H1 (cell line): ENCODE data around the gene HS6ST3. TPM values are rescaled to one million over a fixed set of nuclear protein-coding genes. Genes with fewer than 3 reads are reported as not detected.

ENCODE experiments used
- CTCF ChIA-PET: fragments of 300-600 bp; sonication (Branson Sonifier 250); formaldehyde crosslinking; loops from one replicate; lab custom pipeline; 2021; ENCODE audit not compliant: partially characterized antibody; lab: Charles Lee
- POLR2A ChIA-PET: fragments of 300-600 bp; sonication (Branson Sonifier 250); formaldehyde crosslinking; loops from one replicate; lab custom pipeline; 2021; ENCODE audit warnings: inconsistent platforms; ENCODE audit not compliant: partially characterized antibody; lab: Charles Lee
- DNase-seq, 2 experiments: peaks; one replicate each; pipeline versions ENCODE4 v3.0.0 to v3.0.0-alpha.2; 2010 to 2022; ENCODE audit warnings: low spot score in 2 of 2, low read depth in 1 of 2, mixed read lengths in 1 of 2
- FAIRE-seq: peaks from 2 replicates; lab custom pipeline; 2011; peaks lifted over from hg19 to GRCh38; lab: Jason Lieb, UNC
- H2AFZ ChIP-seq: 2 replicates; pipeline ENCODE4 v1.8.1; 2012; ENCODE audit warnings: low read length, inconsistent platforms
- H2AK5ac ChIP-seq: 2 replicates; pipeline ENCODE4 v1.6.1; 2013; ENCODE audit warnings: low read depth, low read length
- H2BK120ac ChIP-seq: replicated peaks from 2 replicates; pipeline ENCODE3; 2013; ENCODE audit warnings: low read depth, low read length, inconsistent platforms
- H2BK12ac ChIP-seq: 2 replicates; pipeline ENCODE4 v1.6.1; 2013; ENCODE audit warnings: low read depth, low read length
- H2BK15ac ChIP-seq: 2 replicates; pipeline ENCODE4 v1.6.1; 2013; ENCODE audit warnings: low read length
- H2BK20ac ChIP-seq: 2 replicates; pipeline ENCODE4 v1.6.1; 2013; ENCODE audit warnings: low read length
- H2BK5ac ChIP-seq: 2 replicates; pipeline ENCODE4 v1.6.1; 2013; ENCODE audit warnings: low read depth, low read length
- H3K14ac ChIP-seq: 2 replicates; pipeline ENCODE4 v1.6.1; 2013; ENCODE audit warnings: inconsistent platforms; ENCODE audit not compliant: insufficient read length
- H3K18ac ChIP-seq: 2 replicates; pipeline ENCODE4 v1.6.1; 2013; ENCODE audit warnings: low read length; ENCODE audit errors: extremely low read depth
- H3K23ac ChIP-seq: 2 replicates; pipeline ENCODE4 v1.6.1; 2013; ENCODE audit warnings: inconsistent platforms; ENCODE audit not compliant: insufficient read length
- H3K23me2 ChIP-seq: 2 replicates; pipeline ENCODE4 v1.6.1; 2013; ENCODE audit warnings: low read depth, low read length
- H3K27ac ChIP-seq: 2 replicates; pipeline ENCODE4 v1.6.1; 2011; ENCODE audit warnings: low read depth, low read length, inconsistent platforms
- H3K27me3 ChIP-seq, 4 experiments: replicated peaks in 1 of 4; 1 replicate in 1 of 4; 2 replicates in 3 of 4; pipeline versions ENCODE4 v1.6.1 to v1.8.1; 2011 to 2013; ENCODE audit warnings: low read length in 3 of 4, mild to moderate bottlenecking in 3 of 4, inconsistent platforms in 2 of 4, mixed read lengths in 2 of 4, moderate library complexity in 1 of 4; ENCODE audit not compliant: control insufficient read depth in 3 of 4, insufficient read depth in 3 of 4; ENCODE audit errors: extremely low read depth in 1 of 4
- H3K36me3 ChIP-seq, 4 experiments: 2 replicates each; pipeline versions ENCODE4 v1.6.1 to v1.8.1; 2011 to 2013; ENCODE audit warnings: mild to moderate bottlenecking in 4 of 4, low read length in 3 of 4, moderate library complexity in 2 of 4, control low read depth in 1 of 4, inconsistent platforms in 1 of 4; ENCODE audit not compliant: insufficient read depth in 4 of 4, control insufficient read depth in 2 of 4
- H3K4ac ChIP-seq: replicated peaks from 2 replicates; pipeline ENCODE3; 2013; ENCODE audit warnings: low read length, low read depth, mixed read lengths, inconsistent platforms; ENCODE audit not compliant: insufficient read length
- H3K4me1 ChIP-seq, 4 experiments: replicated peaks in 1 of 4; 1 replicate in 1 of 4; 2 replicates in 3 of 4; pipeline versions ENCODE4 v1.6.1 to v1.8.1; 2011 to 2013; ENCODE audit warnings: low read length in 3 of 4, inconsistent platforms in 2 of 4, mixed read lengths in 1 of 4; ENCODE audit not compliant: insufficient read depth in 4 of 4, control insufficient read depth in 3 of 4
- H3K4me2 ChIP-seq, 2 experiments: 2 replicates each; pipeline versions ENCODE4 v1.6.1 to v1.8.1; 2011 to 2013; ENCODE audit warnings: low read depth in 2 of 2, low read length in 2 of 2, control low read depth in 1 of 2, inconsistent platforms in 1 of 2, mild to moderate bottlenecking in 1 of 2; ENCODE audit not compliant: insufficient read depth in 1 of 2
- H3K4me3 ChIP-seq, 4 experiments: fragments of 200-600, 300-600 bp in 1 of 4; sonication (generic), shearing (Covaris generic), sonication (Bioruptor Twin) in 1 of 4; 2 replicates each; pipeline versions ENCODE4 v1.5.1 to v1.8.1; 2011 to 2016; ENCODE audit warnings: low read length in 4 of 4, low read depth in 3 of 4, control low read depth in 2 of 4, inconsistent platforms in 2 of 4, mild to moderate bottlenecking in 2 of 4, mixed read lengths in 1 of 4, moderate library complexity in 1 of 4; ENCODE audit not compliant: insufficient read depth in 2 of 4; ENCODE audit errors: extremely low read depth in 1 of 4
- H3K56ac ChIP-seq: replicated peaks from 2 replicates; pipeline ENCODE3; 2013; ENCODE audit warnings: low read depth, mild to moderate bottlenecking, mixed read lengths, low read length, inconsistent platforms; ENCODE audit not compliant: insufficient read length
- H3K79me1 ChIP-seq: 2 replicates; pipeline ENCODE4 v1.6.1; 2013; ENCODE audit warnings: low read depth, low read length, control low read depth
- H3K79me2 ChIP-seq, 2 experiments: 2 replicates each; pipeline versions ENCODE4 v1.6.1 to v1.8.1; 2012 to 2013; ENCODE audit warnings: low read length in 2 of 2, mild to moderate bottlenecking in 2 of 2, inconsistent platforms in 1 of 2; ENCODE audit not compliant: insufficient read depth in 2 of 2, control insufficient read depth in 1 of 2
- H3K9ac ChIP-seq, 4 experiments: replicated peaks in 1 of 4; 1 replicate in 1 of 4; 2 replicates in 3 of 4; pipeline versions ENCODE4 v1.6.1 to v1.8.1; 2011 to 2013; ENCODE audit warnings: low read depth in 3 of 4, low read length in 3 of 4, control low read depth in 2 of 4, mild to moderate bottlenecking in 2 of 4, moderate library complexity in 2 of 4, inconsistent platforms in 1 of 4; ENCODE audit errors: extremely low read depth in 1 of 4
- H3K9me3 ChIP-seq, 2 experiments: 2 replicates each; pipeline versions ENCODE4 v1.6.1 to v1.8.1; 2012 to 2013; ENCODE audit warnings: mild to moderate bottlenecking in 2 of 2, moderate library complexity in 2 of 2, control low read depth in 1 of 2, inconsistent platforms in 1 of 2, low read depth in 1 of 2, low read length in 1 of 2, mixed read lengths in 1 of 2; ENCODE audit not compliant: insufficient read depth in 2 of 2
- H4K20me1 ChIP-seq, 2 experiments: replicated peaks in 1 of 2; 2 replicates each; pipeline versions ENCODE3 to v1.8.1; 2011 to 2013; ENCODE audit warnings: inconsistent platforms in 2 of 2, low read length in 2 of 2, mild to moderate bottlenecking in 1 of 2; ENCODE audit not compliant: insufficient read depth in 2 of 2, control insufficient read depth in 1 of 2
- H4K5ac ChIP-seq: 2 replicates; pipeline ENCODE4 v1.6.1; 2013; ENCODE audit warnings: low read length, low read depth, mixed read lengths, inconsistent platforms; ENCODE audit not compliant: insufficient read length
- H4K8ac ChIP-seq: 2 replicates; pipeline ENCODE4 v1.8.0; 2013; ENCODE audit warnings: mild to moderate bottlenecking, moderate library complexity, low read length, inconsistent platforms; ENCODE audit not compliant: insufficient read depth; ENCODE audit errors: extremely low read depth
- H4K91ac ChIP-seq: replicated peaks from 2 replicates; pipeline ENCODE3; 2013; ENCODE audit warnings: low read length, mixed read lengths, inconsistent platforms; ENCODE audit not compliant: insufficient read length
- CBX5 ChIP-seq: fragments of 300-800, 300-1000 bp; sonication (generic); IDR thresholded peaks from 2 replicates; pipeline ENCODE4 v1.7.1; 2016; ENCODE audit warnings: antibody characterized with exemption, low read length, low read depth
- CHD2 ChIP-seq: IDR thresholded peaks from 2 replicates; pipeline ENCODE4 v1.6.1; 2012; ENCODE audit warnings: low read length, improper control_type of control experiment
- CREB1 ChIP-seq: IDR thresholded peaks from 2 replicates; pipeline ENCODE4 v1.6.1; 2012; ENCODE audit warnings: inconsistent platforms
- EZH2 ChIP-seq: fragments of 200-600 bp; sonication (generic); IDR thresholded peaks from 2 replicates; pipeline ENCODE4 v1.7.1; 2012; ENCODE audit warnings: low read depth, mild to moderate bottlenecking, moderate library complexity, low read length, inconsistent platforms; ENCODE audit not compliant: severe bottlenecking
- HDAC6 ChIP-seq: IDR thresholded peaks from one replicate; pipeline ENCODE4 v1.7.1; 2012; ENCODE audit warnings: low read depth, mild to moderate bottlenecking, inconsistent platforms, low read length, moderate library complexity
- JUN ChIP-seq: IDR thresholded peaks from 2 replicates; pipeline ENCODE4 v1.6.1; 2011; ENCODE audit warnings: low read depth, mild to moderate bottlenecking, improper control_type of control experiment, low read length
- KDM4A ChIP-seq: IDR thresholded peaks from one replicate; pipeline ENCODE4 v1.7.1; 2012; ENCODE audit warnings: low read depth, mild to moderate bottlenecking, moderate library complexity, low read length, inconsistent platforms; ENCODE audit not compliant: severe bottlenecking
- NRF1 ChIP-seq: IDR thresholded peaks from 2 replicates; pipeline ENCODE4 v1.6.1; 2011; ENCODE audit warnings: mild to moderate bottlenecking, low read depth, low read length, improper control_type of control experiment
- PHF8 ChIP-seq: fragments of 200-600 bp; sonication (generic); conservative IDR thresholded peaks from 2 replicates; pipeline ENCODE4 v1.7.1; 2012; ENCODE audit warnings: low read depth, mild to moderate bottlenecking, inconsistent platforms, low read length, moderate library complexity
- POLR2AphosphoS5 ChIP-seq: IDR thresholded peaks from 2 replicates; pipeline ENCODE4 v1.6.1; 2011; ENCODE audit warnings: low read depth, low read length
- RBBP5 ChIP-seq: IDR thresholded peaks from 2 replicates; pipeline ENCODE4 v1.7.1; 2012; ENCODE audit warnings: low read depth, mild to moderate bottlenecking, inconsistent platforms, low read length, moderate library complexity, borderline replicate concordance
- SIRT6 ChIP-seq: IDR thresholded peaks from one replicate; pipeline ENCODE4 v1.7.1; 2012; ENCODE audit warnings: low read length, inconsistent platforms
- SP1 ChIP-seq: IDR thresholded peaks from 2 replicates; pipeline ENCODE4 v1.6.1; 2011; ENCODE audit warnings: low read depth, low read length
- SP4 ChIP-seq: IDR thresholded peaks from 2 replicates; pipeline ENCODE4 v1.6.1; 2012; ENCODE audit warnings: low read length, inconsistent platforms
- TAF7 ChIP-seq: optimal IDR thresholded peaks from 2 replicates; pipeline ENCODE3; 2011; ENCODE audit warnings: low read depth, mild to moderate bottlenecking, inconsistent platforms, low read length, moderate library complexity, borderline replicate concordance
- TBP ChIP-seq: IDR thresholded peaks from 2 replicates; pipeline ENCODE4 v1.6.1; 2011; ENCODE audit warnings: low read depth, low read length, improper control_type of control experiment
- TEAD4 ChIP-seq: IDR thresholded peaks from 2 replicates; pipeline ENCODE4 v1.6.1; 2012; ENCODE audit warnings: low read depth, low read length, inconsistent platforms, mixed read lengths
- WGBS, 2 experiments: shearing (Covaris generic) in 1 of 2; methylation state at CpG; one replicate each; pipeline versions ENCODE4 v1.1.6 to v1.1.7; 2013 to 2015; ENCODE audit warnings: low lambda C conversion rate in 2 of 2, mixed read lengths in 2 of 2, inconsistent platforms in 1 of 2, low coverage in 1 of 2, missing lambda C conversion rate in 1 of 2; ENCODE audit not compliant: insufficient replicate concordance in 2 of 2, insufficient coverage in 1 of 2, insufficient read length in 1 of 2; ENCODE audit errors: extremely low coverage in 1 of 2, missing lambda C conversion rate in 1 of 2; 5-methylcytosine and 5-hydroxymethylcytosine counted together
- polyA plus RNA-seq, 7 experiments: library from polyadenylated mRNA; depleted of rRNA in 3 of 7; stranded (reverse) in 5 of 7; unstranded in 2 of 7; fragments of >200 nt in 5 of 7; fragments of 200-250 nt in 2 of 7; gene quantifications; 1 replicate in 5 of 7; 2 replicates in 1 of 7; 4 replicates in 1 of 7; pipeline versions ENCODE4 v1.2.1 to v1.2.3, GENCODE V29; 2011 to 2013; ENCODE audit warnings: missing spikeins in 2 of 7, mixed read lengths in 2 of 7
- total RNA-seq: library from RNA; stranded (reverse); fragmentation: NEBNext Ultra II Directional; extraction: Animal tissue kit (Norgen Biotek cat#: 25700); gene quantifications from 2 replicates; pipeline ENCODE4 v1.2.1, GENCODE V29; 2021

The HS6ST3 gene
- total and polyA plus RNA-seq, 2 of the 8 experiments (the other 6 are each of a cell fraction or from before 2014, with no cell fraction given): 0.45 to 1.2 TPM

DNA sequence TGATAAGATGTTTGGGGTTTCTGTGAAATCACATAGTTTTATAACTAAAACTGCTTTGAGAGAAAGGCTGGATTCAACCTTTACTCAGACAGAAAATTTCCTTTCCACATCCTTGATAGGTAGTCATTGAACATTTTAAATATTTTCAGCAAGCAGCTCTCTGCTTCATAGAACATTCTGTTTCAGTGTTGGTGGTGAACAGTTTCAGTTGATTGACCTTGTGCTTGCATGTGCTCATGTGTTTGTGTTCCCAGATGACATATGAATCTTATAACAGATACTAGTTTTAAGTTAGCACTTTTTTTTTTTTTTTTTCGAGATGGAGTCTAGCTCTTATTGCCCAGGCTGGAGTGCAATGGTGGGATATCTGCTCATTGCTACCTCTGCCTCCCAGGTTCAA, 290.1 kb downstream of the HS6ST3 start:
- Histone ChIP-seq H2BK20ac (no peak overlapping the region), H3K4me3 (no peak overlapping the region), H3K9me3 (no peaks in the 10 kb centered on the region), H2BK15ac (no peak overlapping the region), H3K4me1 (no peaks in the 10 kb centered on the region), H4K20me1 (no peaks in the 10 kb centered on the region), H4K8ac (no peak overlapping the region), H3K79me1 (no peaks in the 10 kb centered on the region), H3K36me3 (no peaks in the 10 kb centered on the region), H3K18ac (no peak overlapping the region), H3K27me3 (no peaks in the 10 kb centered on the region), H3K23me2 (no peaks in the 10 kb centered on the region), H2BK5ac (no peak overlapping the region), H2BK120ac (no peak overlapping the region), H3K14ac (no peak overlapping the region), H2AFZ (no peak overlapping the region), H2AK5ac (no peak overlapping the region), H3K4me2 (no peak overlapping the region), H3K56ac (no peak overlapping the region), H2BK12ac (no peak overlapping the region), H4K91ac (no peak overlapping the region), H3K23ac (no peak overlapping the region), H3K79me2 (no peaks in the 10 kb centered on the region), H3K27ac (no peak overlapping the region), H3K9ac (no peak overlapping the region), H4K5ac (no peak overlapping the region), H3K4ac (no peak overlapping the region)
- ChIA-PET POLR2A (no interaction called here), CTCF (no interaction called here)
- TF ChIP-seq SP1: no peak
- TF ChIP-seq RBBP5: no peak
- no peak for TF ChIP-seq PHF8
- TF ChIP-seq CBX5: no peak
- no peak for TF ChIP-seq POLR2AphosphoS5
- no peak for TF ChIP-seq HDAC6
- TF ChIP-seq EZH2: no peak
- no peak for TF ChIP-seq CREB1
- no peak for TF ChIP-seq SIRT6
- no peak for TF ChIP-seq JUN
- no peak for TF ChIP-seq CHD2
- no peak for TF ChIP-seq KDM4A
- TF ChIP-seq NRF1: no peak
- TF ChIP-seq SP4: no peak
- TF ChIP-seq TBP: no peak
- TF ChIP-seq TAF7: no peak
- TF ChIP-seq TEAD4: no peak
- no peak for FAIRE-seq
- DNase-seq: no peak
- WGBS, 2 experiments: 100% methylated on average over 1 of the region's 1 CpG; no CpG with 5 or more reads in 1 of the 2 experiments
